Glomerular visceral epithelial cell (primary cell): ENCODE results near the gene CD2BP2.
A peak's percentile ranks its signal among the peaks of the same experiment; 100 is the strongest.
"Not testable (repeated sequence)": the region's sequence is repeated elsewhere in the genome, so short reads cannot be mapped to it uniquely, and the experiment has no call there.

Experiments used
- DNase-seq: peaks from one replicate; pipeline ENCODE4 v3.0.0-alpha.2; 2016; ENCODE audit errors: extremely low spot score

The CD2BP2 gene

DNA sequence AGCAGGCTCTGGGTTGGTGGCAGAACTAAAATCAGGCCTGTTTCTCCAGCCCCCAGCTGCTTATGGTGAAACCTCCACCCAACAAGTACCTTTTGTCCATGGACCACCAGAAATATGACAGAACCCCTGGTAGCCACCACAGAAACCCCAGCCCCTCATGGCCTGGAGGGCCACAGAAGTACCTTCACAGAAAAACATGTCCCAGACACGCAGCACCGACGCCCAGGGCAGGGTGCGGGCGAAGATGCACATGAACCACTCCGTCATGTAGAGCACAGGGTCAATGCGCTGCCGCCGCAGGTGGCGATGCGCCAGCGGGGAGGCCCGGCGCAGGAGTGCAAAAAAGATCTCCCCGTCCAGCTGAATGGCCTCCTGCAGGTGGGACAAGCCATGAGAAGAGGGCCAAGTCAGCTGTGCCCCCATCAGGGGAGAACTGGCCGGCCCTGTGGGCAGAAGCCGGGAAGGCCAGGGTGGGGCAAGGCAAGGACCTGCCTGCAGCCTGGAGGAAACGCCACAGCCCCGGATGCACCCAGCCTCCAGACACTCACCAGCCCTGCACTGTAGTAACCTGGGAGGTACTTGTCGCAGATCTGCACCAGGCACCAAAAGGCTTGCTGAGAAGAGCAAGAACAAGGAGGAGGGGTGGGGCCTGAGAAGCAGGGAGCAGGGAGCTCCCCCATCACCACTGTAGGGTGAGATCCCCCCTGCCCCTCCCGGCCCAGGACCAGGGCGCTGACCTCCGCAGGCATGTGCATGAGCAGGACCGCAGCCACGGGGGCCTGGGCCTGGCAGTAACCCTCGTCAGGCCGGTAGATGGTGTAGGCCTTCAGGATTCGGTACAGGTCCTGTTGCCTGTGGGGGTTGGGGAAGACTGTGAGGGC is 4.1 kb upstream of the CD2BP2 start:
- DNase-seq = no peak

DNA sequence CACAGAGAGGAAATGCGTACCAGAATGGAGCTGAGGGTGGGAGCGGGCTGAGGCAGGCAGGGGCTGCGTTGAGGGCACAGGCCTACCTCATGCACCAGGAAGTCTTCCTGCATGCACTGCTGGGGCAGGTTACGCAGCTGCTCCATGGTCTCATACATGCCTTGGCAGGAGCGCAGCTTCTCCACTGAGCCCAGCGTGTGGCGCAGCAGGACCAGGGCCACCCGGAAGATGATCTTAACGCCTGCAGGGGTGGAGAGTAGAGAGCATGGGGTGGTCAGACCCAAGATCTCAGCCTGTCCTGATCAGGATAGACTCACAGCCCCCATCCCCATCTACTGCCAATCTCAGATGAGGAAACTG is 3.4 kb upstream of the CD2BP2 start:
- DNase-seq = no peak

DNA sequence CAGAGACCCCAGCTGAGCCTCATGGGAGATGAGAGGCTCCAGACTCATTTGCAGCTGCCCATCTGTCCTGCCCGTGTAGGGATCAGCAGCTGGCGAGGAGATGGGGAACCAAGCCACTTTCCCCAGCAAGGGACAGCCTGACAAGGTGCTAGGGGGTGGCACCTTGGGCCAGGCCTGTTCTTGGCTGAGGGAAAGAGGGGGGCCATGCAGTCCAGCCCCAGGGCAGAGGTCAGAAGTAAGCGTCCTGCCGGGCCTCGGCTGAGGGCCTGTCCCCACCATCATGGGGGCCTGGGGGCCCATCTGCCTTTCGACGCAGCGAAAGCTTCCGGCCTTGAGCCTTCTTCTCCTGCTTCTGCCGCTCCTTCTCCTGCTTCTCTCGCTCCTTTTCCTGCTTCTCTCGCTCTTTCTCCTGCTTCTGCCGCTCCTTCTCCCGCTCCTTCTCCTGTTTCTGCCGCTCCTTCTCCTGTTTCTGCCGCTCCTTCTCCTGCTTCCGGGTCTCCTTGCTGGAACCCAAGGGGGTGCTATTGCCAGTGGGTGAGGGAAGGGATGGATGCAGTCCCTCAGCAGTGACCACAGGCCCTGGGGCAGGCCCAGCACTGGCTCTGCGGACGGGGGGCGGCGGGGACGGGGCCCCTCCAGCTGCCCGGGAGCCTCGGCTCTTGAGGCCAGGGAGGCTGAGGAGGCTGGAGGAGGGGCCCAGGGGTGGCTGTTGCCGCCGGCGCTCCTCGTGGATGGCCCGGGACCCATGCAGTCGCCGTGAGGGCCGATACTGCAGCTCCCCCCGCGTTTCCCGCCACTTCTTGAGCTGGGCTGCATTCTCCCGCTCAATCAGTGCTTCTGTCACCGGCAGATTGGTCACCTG is 2.8 kb upstream of the CD2BP2 start:
- DNase-seq = no peak

DNA sequence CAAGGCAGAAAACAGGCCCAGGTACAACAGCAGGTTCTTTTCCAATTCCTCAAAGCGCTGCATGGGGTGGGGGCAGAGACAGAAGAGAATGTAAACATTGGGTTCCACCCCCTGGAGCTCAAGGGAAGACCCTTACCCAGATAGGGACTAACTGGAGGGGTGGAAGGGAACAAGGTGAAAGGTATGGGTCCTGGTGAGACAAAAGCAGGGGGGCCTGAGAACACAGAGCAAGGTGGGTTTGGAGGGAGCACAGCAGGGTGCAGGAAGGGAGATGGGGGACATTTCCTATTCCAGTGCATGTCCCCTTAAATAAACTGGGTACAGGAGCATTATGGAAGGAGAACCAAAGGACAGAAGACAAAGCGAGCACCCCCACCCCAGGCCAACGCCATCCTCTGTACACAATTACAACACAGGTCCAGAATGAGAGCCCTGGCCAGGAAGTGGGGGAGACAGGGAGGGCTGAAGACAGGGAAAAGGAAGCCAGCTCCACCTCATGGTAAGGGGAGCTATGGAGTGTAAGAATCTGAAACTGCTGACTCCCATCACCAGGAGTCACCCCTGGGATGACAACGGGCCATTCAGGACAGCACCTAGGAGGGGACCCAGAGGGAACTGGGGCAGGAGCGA is 2.1 kb upstream of the CD2BP2 start:
- DNase-seq = no peak

DNA sequence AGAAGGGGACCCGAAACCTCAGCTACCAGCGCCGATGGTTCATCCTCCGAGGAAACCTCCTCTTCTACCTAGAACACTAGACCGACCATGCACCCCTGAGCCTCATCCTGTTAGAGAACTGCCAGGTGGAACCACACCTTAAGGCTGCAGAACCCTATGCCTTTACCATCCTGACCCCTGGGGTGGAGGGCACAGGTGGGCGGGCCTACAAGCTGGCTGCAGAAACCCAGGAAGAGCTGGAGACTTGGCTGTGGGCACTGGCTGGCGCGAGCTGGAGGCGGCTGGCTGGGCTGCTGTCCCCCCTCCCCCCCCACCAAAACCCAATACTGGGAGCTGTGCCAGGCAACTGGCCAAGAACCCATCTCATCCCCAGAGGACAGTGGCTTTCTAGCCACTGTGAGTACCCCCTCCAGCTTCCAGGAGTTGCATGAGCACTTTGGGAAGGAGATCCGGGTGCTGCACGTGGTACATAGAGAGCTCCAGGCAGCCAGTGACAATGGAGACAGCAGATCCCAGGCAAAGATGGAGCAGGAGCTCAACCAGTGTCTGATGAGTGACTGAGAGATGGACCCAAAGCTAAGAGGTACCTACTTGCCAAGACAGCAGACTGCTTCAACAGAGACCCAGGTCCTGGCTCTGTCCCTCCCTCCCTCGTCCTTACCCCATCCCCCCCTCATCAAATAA is 1.4 kb upstream of the CD2BP2 start:
- peak; percentile 37 for DNase-seq

DNA sequence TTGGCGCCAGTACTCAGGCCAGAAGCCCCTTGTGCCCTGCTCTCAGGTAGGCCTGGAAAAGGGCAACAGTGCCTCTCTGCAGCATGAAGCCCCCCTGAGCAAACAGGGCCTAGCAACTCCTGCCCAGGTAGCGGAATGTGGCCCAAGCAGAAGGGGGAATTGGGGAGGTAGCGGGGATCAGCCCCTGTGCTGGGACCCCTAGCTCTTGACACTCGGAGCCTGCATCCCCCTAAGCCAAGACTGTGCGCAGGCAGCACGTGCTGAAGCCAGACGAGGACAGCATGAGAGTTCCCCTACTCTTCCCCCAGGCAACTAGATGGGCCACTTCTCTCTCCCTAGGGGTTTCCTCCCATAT is 823 bp upstream of the CD2BP2 start:
- DNase-seq = no peak

DNA sequence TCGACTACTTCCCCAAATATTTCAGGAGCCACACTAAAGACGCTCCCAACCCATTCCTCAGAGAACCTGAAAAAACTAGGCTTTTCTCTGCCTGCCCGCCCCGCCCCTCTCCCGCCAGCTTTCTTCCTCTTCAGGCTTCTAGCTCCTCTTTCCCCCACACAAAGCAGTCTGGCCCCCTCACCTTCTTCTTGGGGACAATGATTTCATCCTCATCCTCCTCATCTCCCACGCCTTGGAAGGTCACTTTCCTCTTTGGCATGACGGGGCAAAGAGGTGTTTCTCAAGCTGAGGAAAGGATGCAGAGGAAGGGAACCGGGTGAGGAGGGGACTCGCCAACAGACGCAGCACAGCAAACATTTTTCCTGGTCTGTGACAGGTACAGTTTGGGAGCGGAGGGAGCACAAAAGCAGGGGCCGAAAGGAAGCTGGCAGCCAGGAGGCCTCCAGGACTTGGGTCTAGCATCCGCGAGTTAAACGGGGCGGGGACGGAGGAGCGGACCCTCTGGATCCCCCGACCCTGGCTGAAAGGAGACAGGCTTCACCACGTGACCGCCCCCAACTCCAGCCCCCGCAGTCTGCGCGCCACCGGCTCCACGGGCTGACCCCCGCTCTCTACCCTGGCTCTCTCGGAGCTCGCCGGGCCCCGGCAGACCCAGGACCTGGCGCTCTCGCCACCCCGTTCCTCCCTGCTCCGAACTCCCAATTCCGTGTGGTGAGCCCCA is 525 bp downstream of the CD2BP2 start:
- no peak for DNase-seq

DNA sequence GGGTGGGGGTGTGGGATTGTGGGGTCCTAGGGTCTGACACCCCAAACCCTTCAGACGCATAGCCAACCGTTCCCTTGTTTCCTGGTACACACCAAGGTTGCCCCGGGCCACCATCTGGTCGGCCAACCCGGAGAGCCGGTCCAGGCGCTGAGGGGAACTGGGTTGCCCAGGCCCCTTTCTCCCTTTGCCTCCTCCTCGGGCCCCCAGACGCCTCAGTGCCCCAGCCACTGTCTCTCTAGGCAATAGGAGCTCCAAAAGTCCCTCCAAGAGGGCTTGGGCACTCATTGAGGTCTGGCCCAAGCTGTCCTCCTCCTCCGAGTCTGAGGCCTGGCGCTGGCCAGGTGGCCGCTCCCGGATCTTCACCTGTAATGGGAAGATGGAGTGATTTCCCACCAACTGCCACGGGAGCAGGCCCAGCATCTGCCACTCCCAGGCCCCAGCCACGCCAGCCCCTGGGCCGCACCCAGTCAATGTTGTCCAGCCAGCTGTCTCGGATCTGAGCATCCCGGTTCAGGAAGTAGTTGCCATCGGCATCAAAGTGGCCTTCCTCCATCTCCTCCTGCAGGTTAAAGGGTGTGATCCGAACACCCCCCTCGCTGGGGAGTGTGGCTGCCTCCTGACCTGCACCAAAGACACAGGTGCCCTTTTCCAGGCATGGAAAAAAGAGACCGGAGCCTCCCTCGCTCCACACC is 1.5 kb downstream of the CD2BP2 start:
- DNase-seq = no peak

DNA sequence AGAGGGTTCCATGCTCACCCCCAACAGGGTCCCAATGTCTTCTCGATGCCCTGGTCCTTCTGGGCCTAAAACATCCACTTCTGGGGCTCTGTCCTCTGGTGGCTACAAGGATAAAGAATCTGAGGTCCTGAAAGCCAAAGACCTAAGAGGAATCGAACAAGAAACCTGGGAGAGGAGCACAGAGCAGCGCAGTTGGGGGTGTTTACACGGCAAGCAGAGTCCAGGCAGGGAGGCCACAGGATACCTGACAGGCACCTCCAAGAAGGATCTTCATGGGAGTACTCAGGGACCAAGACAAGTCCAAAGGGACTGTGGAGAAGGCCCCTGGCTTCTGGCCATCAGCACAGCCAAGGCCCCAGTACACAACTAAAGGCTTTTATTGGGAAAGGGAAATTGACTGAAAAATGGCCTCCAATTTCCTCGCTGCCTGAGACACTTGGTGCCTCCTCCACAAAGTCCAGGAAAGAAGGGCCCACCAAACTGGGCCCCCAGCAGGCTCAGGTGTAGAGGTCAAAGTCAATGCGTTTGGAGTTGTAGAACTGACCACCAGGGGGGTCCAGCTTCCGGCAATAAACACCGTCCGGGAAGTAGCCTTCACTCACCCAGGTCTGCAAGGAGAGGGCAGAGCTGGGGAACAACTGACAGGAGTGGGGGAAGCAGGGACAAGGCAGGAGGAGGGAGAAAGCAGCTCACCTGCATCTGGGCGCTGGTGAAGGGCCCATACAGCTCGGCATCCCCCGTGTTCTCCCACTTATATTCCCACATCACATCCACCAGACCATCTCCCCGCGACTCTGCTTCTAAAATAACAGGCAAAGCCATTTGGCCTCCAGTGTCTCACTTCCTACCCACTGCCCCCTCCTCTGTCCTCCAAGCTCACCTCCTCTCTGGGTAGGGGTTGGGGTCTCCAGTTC is 2.4 kb downstream of the CD2BP2 start:
- DNase-seq = no peak

DNA sequence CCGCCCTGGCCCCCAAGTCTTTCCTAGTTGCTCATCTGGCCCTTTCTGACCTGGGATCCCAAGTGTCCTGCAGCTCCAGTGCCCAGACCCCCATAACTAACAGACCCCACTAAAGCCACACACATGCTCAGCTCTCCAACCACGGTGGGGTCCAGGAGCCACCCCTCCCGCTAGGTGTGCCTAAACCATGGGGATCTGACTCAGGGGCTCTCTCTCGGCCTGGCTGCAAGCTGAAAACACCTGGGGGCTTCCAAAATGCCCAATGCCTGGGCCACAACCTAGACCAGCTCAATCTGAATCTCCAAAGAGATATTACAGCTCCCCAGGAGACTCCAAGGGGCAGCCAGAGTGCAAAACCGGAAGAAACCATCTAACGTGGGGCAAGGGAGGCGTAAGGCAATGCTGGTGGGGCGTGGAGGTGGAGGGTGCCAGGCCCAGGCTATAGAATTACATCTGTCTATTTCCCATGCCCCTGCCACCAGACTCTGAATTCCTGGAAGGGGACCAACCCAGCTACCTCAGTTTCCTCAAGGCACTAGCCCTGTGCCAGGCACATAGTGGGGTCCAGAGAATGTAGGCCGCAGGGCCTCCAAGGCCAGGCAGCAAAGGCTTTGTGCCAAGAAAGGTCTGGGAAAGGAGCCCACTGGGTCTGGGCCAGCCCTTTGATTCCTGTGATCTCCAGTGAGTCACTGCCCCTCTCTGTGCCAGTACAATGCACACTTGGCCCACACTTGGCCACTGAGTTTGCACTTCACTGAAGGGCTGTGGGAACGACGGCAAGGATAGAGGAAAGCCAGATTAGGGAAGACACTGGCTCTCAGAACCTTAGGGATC is 3.3 kb downstream of the CD2BP2 start:
- peak; percentile 77 for DNase-seq

DNA sequence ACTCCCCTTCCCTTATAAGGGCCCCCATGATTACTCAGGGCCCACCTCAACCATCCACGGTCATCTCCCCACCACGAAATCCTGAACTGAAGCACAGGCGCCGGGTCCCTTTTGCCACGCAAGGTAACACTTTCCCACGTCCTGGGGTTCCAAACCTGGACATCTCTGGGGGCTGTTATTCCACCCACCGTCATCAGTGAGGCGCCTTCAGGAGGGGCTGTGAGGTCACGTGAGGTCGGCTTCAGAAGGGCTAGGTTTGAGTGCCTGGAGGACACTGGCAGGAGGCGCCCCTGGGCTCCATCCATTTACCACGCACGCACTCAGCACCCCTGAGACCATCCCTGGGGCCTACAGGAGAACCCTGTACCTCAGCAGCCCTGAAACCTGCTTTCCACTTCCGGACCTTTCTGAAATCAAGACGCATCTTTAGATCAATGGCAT is 4.1 kb downstream of the CD2BP2 start:
- no peak for DNase-seq

DNA sequence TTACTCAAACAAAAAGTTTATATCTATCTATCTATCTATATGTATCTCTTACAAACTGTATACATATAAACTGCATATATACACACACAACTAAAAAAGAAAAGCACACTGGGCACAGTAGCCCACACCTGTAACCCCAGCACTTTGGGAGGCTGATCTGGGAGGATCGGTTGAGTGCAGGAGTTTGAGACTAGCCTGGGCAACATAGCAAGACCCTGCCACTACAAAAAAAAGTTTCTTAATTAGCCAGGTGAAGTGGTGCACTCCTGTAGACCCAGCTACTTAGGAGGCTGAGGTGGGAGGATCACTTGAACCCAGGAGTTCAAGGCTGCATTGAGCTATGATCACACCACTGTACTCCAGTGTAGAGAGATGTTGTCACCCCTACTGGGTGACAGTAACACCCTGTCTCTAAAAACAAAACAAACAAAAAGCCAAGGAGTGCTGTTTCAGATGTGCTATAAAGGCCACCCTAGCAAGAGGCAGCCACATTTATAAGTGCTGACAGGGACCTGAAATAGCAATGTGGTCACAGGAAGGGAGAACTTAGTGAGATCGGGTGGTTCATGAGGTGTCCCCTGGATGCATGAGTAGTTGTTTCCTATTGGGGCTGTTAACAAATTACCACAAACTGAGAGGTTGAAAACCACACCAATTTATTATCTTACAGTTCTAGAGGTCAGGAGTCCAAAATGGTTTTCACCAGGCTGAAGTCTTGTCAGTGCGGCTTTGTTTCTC is 4.8 kb downstream of the CD2BP2 start:
- DNase-seq = peak; percentile 27

DNA sequence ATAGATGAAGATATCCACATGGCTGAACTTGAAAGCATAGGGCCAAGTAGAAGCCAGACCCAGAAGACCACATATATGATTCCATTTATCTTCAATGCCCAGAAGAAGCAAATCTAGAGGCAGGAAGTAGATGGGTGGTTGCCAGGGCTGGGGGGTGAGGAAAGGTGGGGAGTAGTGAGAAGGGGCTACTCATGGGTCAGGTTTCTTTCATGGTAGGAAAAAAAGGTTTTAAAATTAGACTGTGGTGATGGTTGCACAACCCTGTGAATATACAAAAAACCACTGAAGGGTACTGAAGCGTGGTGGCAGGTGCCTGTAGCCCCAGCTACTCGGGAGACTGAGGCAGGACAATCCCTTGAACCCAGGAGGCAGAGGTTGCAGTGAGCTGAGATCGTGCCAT is 5.4 kb downstream of the CD2BP2 start:
- no peak for DNase-seq

DNA sequence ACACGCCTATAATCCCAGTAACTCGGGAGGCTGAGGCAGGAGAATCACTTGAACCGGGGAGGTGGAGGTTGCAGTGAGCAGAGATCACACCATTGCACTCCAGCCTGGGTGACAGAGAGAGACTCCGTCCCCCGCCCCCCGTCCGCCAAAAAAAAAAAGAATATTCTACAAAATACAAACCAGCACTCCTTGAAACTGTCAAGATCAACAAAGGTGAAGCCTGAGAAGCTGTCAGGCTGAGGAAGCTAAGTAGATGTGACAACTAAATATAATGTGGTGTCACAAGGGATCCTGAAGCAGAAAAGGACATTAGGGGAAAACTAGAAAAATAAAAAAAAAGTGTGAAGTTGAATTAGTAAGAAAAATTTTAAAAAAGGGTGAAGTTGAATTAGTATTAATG is 6.2 kb downstream of the CD2BP2 start:
- DNase-seq = no peak

DNA sequence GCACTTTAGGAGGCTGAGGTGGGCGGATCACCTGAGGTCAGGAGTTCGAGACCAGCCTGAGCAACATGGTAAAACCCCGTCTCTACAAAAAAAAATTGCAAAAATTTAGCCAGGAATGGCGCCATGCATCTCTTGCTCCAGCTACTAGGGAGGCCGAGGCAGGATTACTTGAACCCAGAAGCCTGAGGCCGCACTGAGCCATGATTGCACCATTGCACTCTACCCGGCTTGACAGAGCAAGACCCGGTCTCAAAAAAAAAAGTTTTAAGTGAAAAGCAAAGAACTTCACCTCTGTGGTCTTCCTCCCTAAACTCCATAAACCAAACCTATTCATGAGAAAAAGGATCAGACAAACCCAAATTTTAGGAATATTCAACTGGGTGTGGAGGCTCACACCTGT is 7.0 kb downstream of the CD2BP2 start:
- DNase-seq = no peak

DNA sequence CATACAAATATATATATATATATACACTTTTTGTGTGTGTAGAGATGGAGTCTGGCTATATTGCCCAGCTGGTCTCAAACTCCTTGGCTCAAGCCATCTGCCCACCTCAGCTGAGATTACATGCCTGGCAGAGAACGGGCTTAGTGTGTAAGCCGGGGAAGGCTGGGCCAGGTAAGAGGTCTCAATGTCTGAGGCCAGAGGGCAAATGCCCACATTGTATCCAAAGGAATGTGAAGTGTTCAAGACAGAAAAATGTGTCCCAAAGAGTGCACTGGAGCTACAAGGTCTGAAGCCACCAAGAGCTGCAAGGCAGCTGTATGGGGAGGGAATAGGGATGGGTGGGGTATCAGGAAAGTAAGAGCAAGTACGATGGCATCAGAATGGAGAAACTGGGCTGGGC is 8.8 kb downstream of the CD2BP2 start:
- no peak for DNase-seq

DNA sequence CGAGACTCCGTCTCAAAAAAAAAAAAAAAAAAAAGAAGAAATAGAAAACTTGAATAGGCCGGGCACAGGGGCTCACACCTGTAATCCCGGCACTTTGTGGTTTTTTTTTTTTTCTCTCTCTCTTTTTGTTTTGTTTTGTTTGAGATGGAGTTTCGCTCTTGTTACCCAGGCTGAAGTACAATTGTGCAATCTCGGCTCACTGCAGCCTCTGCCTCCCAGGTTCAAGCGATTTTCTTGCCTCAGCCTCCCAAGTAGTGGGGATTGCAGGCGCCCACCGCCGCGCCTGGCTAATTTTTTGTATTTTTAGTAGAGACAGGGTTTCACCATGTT is 11.7 kb downstream of the CD2BP2 start:
- not testable (repeated sequence) for DNase-seq
